Fibroblast of lung (primary cell): ENCODE data around the gene PLSCR2. TPM values are rescaled to one million over a fixed set of nuclear protein-coding genes. Genes with fewer than 3 reads are reported as not detected.
"Not testable (repeated sequence)": the region's sequence is repeated elsewhere in the genome, so short reads cannot be mapped to it uniquely, and the experiment has no call there.

ENCODE experiments used
- DNase-seq, 2 donors: peaks; one replicate each; pipeline versions ENCODE4 v3.0.0 to v3.0.0-alpha.2; 2010; ENCODE audit warnings: low read depth in 2 of 2
- H2AFZ ChIP-seq: 2 replicates; pipeline ENCODE4 v1.5.1; 2012; ENCODE audit warnings: low read length, control low read depth, inconsistent platforms
- H3K27ac ChIP-seq: 2 replicates; pipeline ENCODE4 v1.5.1; 2011; ENCODE audit warnings: low read length, control low read depth; ENCODE audit not compliant: insufficient read depth
- H3K27me3 ChIP-seq: 2 replicates; pipeline ENCODE4 v1.5.1; 2011; ENCODE audit warnings: mild to moderate bottlenecking, low read length; ENCODE audit not compliant: control insufficient read depth, insufficient read depth
- H3K36me3 ChIP-seq: 2 replicates; pipeline ENCODE4 v1.5.1; 2011; ENCODE audit warnings: low read length; ENCODE audit not compliant: control insufficient read depth, insufficient read depth
- H3K4me1 ChIP-seq: 2 replicates; pipeline ENCODE4 v1.5.1; 2011; ENCODE audit warnings: low read length; ENCODE audit not compliant: control insufficient read depth, insufficient read depth; ENCODE audit errors: extremely low read depth
- H3K4me2 ChIP-seq: 2 replicates; pipeline ENCODE4 v1.5.1; 2011; ENCODE audit warnings: low read length, control low read depth; ENCODE audit not compliant: insufficient read depth; ENCODE audit errors: extremely low read depth
- H3K4me3 ChIP-seq, 4 experiments: fragments of 200-600 bp in 1 of 4; sonication (generic) in 1 of 4; replicated peaks in 1 of 4; 2 replicates each; pipeline ENCODE4 v1.5.1; 2011 to 2016; ENCODE audit warnings: low read length in 4 of 4, low read depth in 3 of 4, mild to moderate bottlenecking in 3 of 4, control low read depth in 2 of 4, inconsistent platforms in 1 of 4, mixed read lengths in 1 of 4; ENCODE audit not compliant: insufficient read depth in 1 of 4; ENCODE audit errors: control extremely low read depth in 1 of 4
- H3K79me2 ChIP-seq: 2 replicates; pipeline ENCODE4 v1.5.1; 2012; ENCODE audit warnings: mild to moderate bottlenecking, low read length, inconsistent platforms; ENCODE audit not compliant: control insufficient read depth, insufficient read depth
- H3K9ac ChIP-seq: 2 replicates; pipeline ENCODE4 v1.5.1; 2011; ENCODE audit warnings: mild to moderate bottlenecking, low read length, control low read depth; ENCODE audit not compliant: insufficient read depth
- H3K9me3 ChIP-seq: 2 replicates; pipeline ENCODE4 v1.5.1; 2012; ENCODE audit warnings: low read depth, low read length; ENCODE audit not compliant: control insufficient read depth, insufficient read depth
- H4K20me1 ChIP-seq: 2 replicates; pipeline ENCODE4 v1.5.1; 2011; ENCODE audit warnings: low read length; ENCODE audit not compliant: control insufficient read depth, insufficient read depth; ENCODE audit errors: extremely low read depth
- CTCF ChIP-seq, 2 donors: IDR thresholded peaks in 1 of 2; conservative IDR thresholded peaks in 1 of 2; 1 replicate in 1 of 2; 2 replicates in 1 of 2; pipeline ENCODE4 v1.5.1; 2011 to 2012; ENCODE audit warnings: low read length in 2 of 2, control low read depth in 1 of 2, inconsistent platforms in 1 of 2, low read depth in 1 of 2, mild to moderate bottlenecking in 1 of 2
- EZH2 ChIP-seq: IDR thresholded peaks from 2 replicates; pipeline ENCODE4 v1.5.1; 2012; ENCODE audit warnings: low read length, control low read depth, mild to moderate bottlenecking; ENCODE audit errors: missing control alignments
- polyA plus RNA-seq, 2 donors: library from polyadenylated mRNA; depleted of rRNA in 1 of 2; stranded (reverse) in 1 of 2; unstranded in 1 of 2; fragments of >200 nt; gene quantifications; 2 replicates each; pipeline ENCODE4 v1.2.1, GENCODE V29; 2011 to 2012; ENCODE audit warnings: missing spikeins in 1 of 2
- total RNA-seq: library from RNA; depleted of rRNA; stranded (reverse); fragments of >200 nt; gene quantifications from 2 replicates; pipeline ENCODE4 v1.2.1, GENCODE V29; 2014

Gene PLSCR2
- total and polyA plus RNA-seq, 2 donors (not counting 1 experiment from before 2014, with no cell fraction given) = 0.17 TPM; not detected in 1

- DNase-seq = no peak
- no peaks in the 10 kb centered on the region for H3K9me3 ChIP-seq
- H3K36me3 ChIP-seq = no peaks in the 10 kb centered on the region
- no peaks in the 10 kb centered on the region for H3K79me2 ChIP-seq
- H3K4me3 ChIP-seq = no peak overlapping the region
- no peaks in the 10 kb centered on the region for H3K27me3 ChIP-seq
- no peaks in the 10 kb centered on the region for H3K4me1 ChIP-seq
- H3K4me2 ChIP-seq = no peak overlapping the region
- no peak overlapping the region for H2AFZ ChIP-seq
- no peaks in the 10 kb centered on the region for H4K20me1 ChIP-seq
- H3K9ac ChIP-seq = no peak overlapping the region
- TF ChIP-seq CTCF (conservative IDR thresholded peaks at IDR 0.05 in 1 of 2, IDR thresholded peaks at IDR 0.05 in 1 of 2; ENCODE audit: low read depth in 1 of 2, low read length in 2 of 2) = no peak
- no peak for TF ChIP-seq EZH2
- H3K27ac ChIP-seq = no peak overlapping the region
Measured at GRCh38 chr3:146498002-146498736, 28.8 kb upstream of the PLSCR2 start.

GRCh38 chr3:146497145-146497843 is 27.9 kb upstream of the PLSCR2 start:
- not testable (repeated sequence) for H3K4me1 ChIP-seq, H3K27me3 ChIP-seq, H3K4me3 ChIP-seq, H3K9ac ChIP-seq, H4K20me1 ChIP-seq, H3K36me3 ChIP-seq, H3K27ac ChIP-seq, H3K79me2 ChIP-seq, DNase-seq, H2AFZ ChIP-seq, H3K4me2 ChIP-seq, H3K9me3 ChIP-seq

GRCh38 chr3:146496726-146497125 is 27.4 kb upstream of the PLSCR2 start:
- Histone ChIP-seq H3K4me1 (no peaks in the 10 kb centered on the region), H3K9ac (no peak overlapping the region), H3K27ac (no peak overlapping the region), H3K4me2 (no peak overlapping the region), H4K20me1 (no peaks in the 10 kb centered on the region), H3K27me3 (no peaks in the 10 kb centered on the region), H2AFZ (no peak overlapping the region), H3K36me3 (no peaks in the 10 kb centered on the region), H3K9me3 (no peaks in the 10 kb centered on the region), H3K79me2 (no peaks in the 10 kb centered on the region), H3K4me3 (no peak overlapping the region)
- TF ChIP-seq CTCF (conservative IDR thresholded peaks at IDR 0.05 in 1 of 2, IDR thresholded peaks at IDR 0.05 in 1 of 2; ENCODE audit: low read depth in 1 of 2, low read length in 2 of 2) (no peak), EZH2 (no peak)
- no peak for DNase-seq
